Femur (tissue), 1 donor: ENCODE data around the gene CSRP1.
A peak's percentile ranks its signal among the peaks of the same experiment; 100 is the strongest.
"Not testable (repeated sequence)": the region's sequence is repeated elsewhere in the genome, so short reads cannot be mapped to it uniquely, and the experiment has no call there.

ENCODE experiments used
- DNase-seq: peaks from one replicate; pipeline ENCODE4 v3.0.0-alpha.2; 2017

The CSRP1 gene

GRCh38 chr1:201473296-201473695 is 33.6 kb downstream of the CSRP1 start:
- DNase-seq, result no peak

GRCh38 chr1:201472321-201472720 is 34.6 kb downstream of the CSRP1 start:
- not testable (repeated sequence) for DNase-seq

- no peak for DNase-seq
These were observed 35.2 kb downstream of the CSRP1 start for GRCh38 chr1:201471772-201472171.

GRCh38 chr1:201470581-201470980 is 36.3 kb downstream of the CSRP1 start:
- DNase-seq, result no peak

GRCh38 chr1:201469645-201470074 is 37.3 kb downstream of the CSRP1 start:
- DNase-seq, result no peak

- DNase-seq, result peak; percentile 91
These were observed 37.9 kb downstream of the CSRP1 start, which contains the start of gene PHLDA3 for GRCh38 chr1:201468844-201469644. TSS of gene PHLDA3 (minus strand) at chr1:201469188. CDS start at chr1:201468786, 402 bp downstream.

- peak; percentile 44 for DNase-seq
These were observed 38.5 kb downstream of the CSRP1 start for GRCh38 chr1:201468501-201468843.

- DNase-seq, result no peak
These were observed 40.4 kb downstream of the CSRP1 start for GRCh38 chr1:201466492-201466891.

GRCh38 chr1:201465698-201466290 is 41.1 kb downstream of the CSRP1 start:
- no peak for DNase-seq

GRCh38 chr1:201463071-201463552 is 43.8 kb downstream of the CSRP1 start:
- DNase-seq, result no peak

- peak; percentile 77 for DNase-seq
These were observed 45.1 kb downstream of the CSRP1 start for GRCh38 chr1:201461645-201462441.

- DNase-seq, result no peak
These were observed 45.9 kb downstream of the CSRP1 start for GRCh38 chr1:201460814-201461644.

- DNase-seq, result no peak
These were observed 47.1 kb downstream of the CSRP1 start for GRCh38 chr1:201459775-201460174.

- DNase-seq, result no peak
These were observed 47.9 kb downstream of the CSRP1 start for GRCh38 chr1:201459052-201459451.

- DNase-seq, result no peak
These were observed 49.4 kb downstream of the CSRP1 start for GRCh38 chr1:201457508-201457960.

GRCh38 chr1:201456499-201457309 is 50.2 kb downstream of the CSRP1 start:
- DNase-seq, result peak; percentile 75

- no peak for DNase-seq
These were observed 51.8 kb downstream of the CSRP1 start for GRCh38 chr1:201455098-201455497.

- DNase-seq, result no peak
These were observed 52.3 kb downstream of the CSRP1 start for GRCh38 chr1:201454608-201455007.

- no peak for DNase-seq
These were observed 54.1 kb downstream of the CSRP1 start for GRCh38 chr1:201452866-201453265.

GRCh38 chr1:201450721-201451291 is 56.1 kb downstream of the CSRP1 start:
- peak; percentile 89 for DNase-seq

- DNase-seq, result no peak
These were observed 57.9 kb downstream of the CSRP1 start for GRCh38 chr1:201448990-201449389.
